ENCODE data around the gene DMBX1. TPM values are rescaled to one million over a fixed set of nuclear protein-coding genes. Genes with fewer than 3 reads are reported as not detected.

Gene DMBX1
- total and polyA plus RNA-seq, 9 of the 15 experiments (the other 6 are each of a cell fraction or from before 2014, with no cell fraction given): 0.25 to 4.3 (median 1.0) TPM

- no peak for TF ChIP-seq ZNF280A (IDR thresholded peaks at IDR 0.05; ENCODE audit: low read depth, partially characterized antibody)
Measured at GRCh38 chr1:46480959-46481646, 8.5 kb upstream of the DMBX1 start (continued).

GRCh38 chr1:46481961-46482360, 7.7 kb upstream of the DMBX1 start:
- in situ Hi-C loops (cut with MboI): no loop called here
- CTCF ChIA-PET (ENCODE audit: low intra/inter-chr PET ratio): no interaction called here
- WGBS (ENCODE audit: insufficient coverage, low coverage, missing lambda C conversion rate): 30% methylated on average over 4 of the region's 4 CpGs
- TF ChIP-seq MBD1 (CRISPR knock-in tag; IDR thresholded peaks at IDR 0.05) (no peak), EP300 (IDR thresholded peaks at IDR 0.05; ENCODE audit: low read length) (no peak), DNMT1 (IDR thresholded peaks at IDR 0.05) (no peak), PBX2 (CRISPR knock-in tag; IDR thresholded peaks at IDR 0.05; ENCODE audit: low read depth) (no peak), PBX2 (tag; conservative IDR thresholded peaks at IDR 0.05; ENCODE audit: low read depth) (0 out of 2 replicates have a peak, but pooled peaks have one; percentile 32)

More at GRCh38 chr1:46481961-46482360, 7.7 kb upstream of the DMBX1 start:
- Histone ChIP-seq H3K27me3 (ENCODE audit: control insufficient read depth in 2 of 2, insufficient read depth in 2 of 2, low read length in 2 of 2) (no peaks in the 10 kb centered on the region), H3K9me1 (ENCODE audit: control insufficient read depth, insufficient read depth, low read length) (no peaks in the 10 kb centered on the region), H3K4me1 (replicated peaks in 1 of 2; ENCODE audit: control insufficient read depth in 2 of 2, insufficient read depth in 2 of 2, low read length in 2 of 2) (peaks cover 29 to 48% of the 10 kb centered on the region in 2 experiments), H3K9me3 (replicated peaks; ENCODE audit: control insufficient read depth, insufficient read depth, low read depth, low read length) (no peaks in the 10 kb centered on the region), H3K4me3 (no peak overlapping the region), H2AFZ (ENCODE audit: low read depth, low read length) (peak overlapping the region; percentile 85), H3K9ac (ENCODE audit: insufficient read depth in 1 of 2, low read depth in 2 of 2, low read length in 2 of 2) (no peak overlapping the region; a peak in 1 of 4 replicates), H3K36me3 (ENCODE audit: control insufficient read depth, insufficient read depth, low read length) (no peaks in the 10 kb centered on the region), H3K4me2 (ENCODE audit: insufficient read depth, low read length) (no peak overlapping the region), H3K79me2 (ENCODE audit: control insufficient read depth, insufficient read depth, low read length) (no peaks in the 10 kb centered on the region), H4K20me1 (replicated peaks; ENCODE audit: control insufficient read depth, insufficient read depth, low read length) (no peaks in the 10 kb centered on the region), H3K27ac (ENCODE audit: extremely low read depth, low read depth, low read length) (no peak overlapping the region)
- intact Hi-C loops (cut with micrococcal nuclease): no loop called here
- no peak for DNase-seq (ENCODE audit: extremely low read depth in 1 of 4, low spot score in 3 of 4)
- no peak for FAIRE-seq
- no peak for ATAC-seq
- BruUV-seq (replicated peaks): no TSS peak
- POLR2A ChIA-PET: interaction anchor here (0.6 to 1.8 kb wide), 12 partner anchors 10 to 121 kb away, joined by 3 to 7 read pairs (median 3); no protein-coding TSS in a partner anchor
